Measurements from ENCODE around the gene CASK.

The CASK gene

DNA sequence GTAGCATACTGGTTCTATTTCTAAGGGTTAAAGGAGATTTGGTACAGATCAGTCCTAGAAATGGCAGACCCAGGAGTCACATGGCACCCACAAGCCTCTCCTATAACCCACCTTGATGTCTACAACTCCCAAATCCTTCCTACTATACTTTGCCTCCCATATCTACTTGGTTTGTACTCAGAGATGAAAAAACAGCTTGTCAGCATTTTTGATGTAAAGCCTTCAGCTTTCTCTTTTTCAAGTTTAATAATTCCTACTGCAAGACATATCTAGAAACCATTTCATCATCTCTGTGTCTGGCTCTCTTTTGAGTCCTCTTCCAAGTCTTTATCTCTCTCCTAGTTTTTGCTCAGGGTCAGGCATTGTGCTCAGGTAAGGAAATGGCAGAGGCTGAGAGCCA, 393.3 kb downstream of the CASK start:
- DNase-seq: no peak
- Histone ChIP-seq H3K4me2 (ENCODE audit: low read depth, low read length) (no peak overlapping the region), H3K79me2 (ENCODE audit: low read length) (no peaks in the 10 kb centered on the region), H3K27ac (ENCODE audit: low read length) (no peak overlapping the region), H3K36me3 (replicated peaks; ENCODE audit: insufficient read depth, low read length) (no peaks in the 10 kb centered on the region), H3K27me3 (replicated peaks; ENCODE audit: insufficient read depth, low read length) (no peaks in the 10 kb centered on the region), H3K4me3 (ENCODE audit: low read length) (no peak overlapping the region), H4K20me1 (ENCODE audit: insufficient read depth, low read length) (no peaks in the 10 kb centered on the region), H3K9ac (ENCODE audit: low read length) (no peak overlapping the region), H2AFZ (ENCODE audit: low read length) (no peak overlapping the region), H3K9me3 (replicated peaks; ENCODE audit: insufficient read depth, low read length) (no peaks in the 10 kb centered on the region), H3F3A (ENCODE audit: insufficient read depth, low read length) (no peaks in the 10 kb centered on the region), H3K4me1 (ENCODE audit: low read length) (no peaks in the 10 kb centered on the region), H3K9me2 (replicated peaks; ENCODE audit: insufficient read depth, low read length) (no peaks in the 10 kb centered on the region)
- TF ChIP-seq EZH2 (optimal IDR thresholded peaks at IDR 0.05; ENCODE audit: low read depth, low read length) (no peak), EZH2phosphoT487 (IDR thresholded peaks at IDR 0.05; ENCODE audit: low read length) (no peak), CTCF (IDR thresholded peaks at IDR 0.05; ENCODE audit: low read length) (no peak)

- Histone ChIP-seq H3K9me2 (replicated peaks; ENCODE audit: insufficient read depth, low read length) (no peaks in the 10 kb centered on the region), H3F3A (ENCODE audit: insufficient read depth, low read length) (no peaks in the 10 kb centered on the region), H3K36me3 (replicated peaks; ENCODE audit: insufficient read depth, low read length) (no peaks in the 10 kb centered on the region), H3K79me2 (ENCODE audit: low read length) (no peaks in the 10 kb centered on the region), H3K4me2 (ENCODE audit: low read depth, low read length) (no peak overlapping the region), H4K20me1 (ENCODE audit: insufficient read depth, low read length) (no peaks in the 10 kb centered on the region), H2AFZ (ENCODE audit: low read length) (no peak overlapping the region), H3K4me1 (ENCODE audit: low read length) (no peaks in the 10 kb centered on the region), H3K27ac (ENCODE audit: low read length) (no peak overlapping the region), H3K9me3 (replicated peaks; ENCODE audit: insufficient read depth, low read length) (no peaks in the 10 kb centered on the region), H3K4me3 (ENCODE audit: low read length) (no peak overlapping the region), H3K9ac (ENCODE audit: low read length) (no peak overlapping the region), H3K27me3 (replicated peaks; ENCODE audit: insufficient read depth, low read length) (no peaks in the 10 kb centered on the region)
- no peak for DNase-seq
- TF ChIP-seq CTCF (IDR thresholded peaks at IDR 0.05; ENCODE audit: low read length): no peak
- no peak for TF ChIP-seq EZH2 (optimal IDR thresholded peaks at IDR 0.05; ENCODE audit: low read depth, low read length)
- TF ChIP-seq EZH2phosphoT487 (IDR thresholded peaks at IDR 0.05; ENCODE audit: low read length): no peak
Measured at GRCh38 chrX:41529221-41529620, 394.1 kb downstream of the CASK start.

- TF ChIP-seq EZH2phosphoT487 (IDR thresholded peaks at IDR 0.05; ENCODE audit: low read length) (no peak), EZH2 (optimal IDR thresholded peaks at IDR 0.05; ENCODE audit: low read depth, low read length) (no peak), CTCF (IDR thresholded peaks at IDR 0.05; ENCODE audit: low read length) (no peak)
Measured at GRCh38 chrX:41528784-41529183, 394.6 kb downstream of the CASK start.

More at GRCh38 chrX:41528784-41529183, 394.6 kb downstream of the CASK start:
- no peaks in the 10 kb centered on the region for H3K27me3 ChIP-seq (replicated peaks; ENCODE audit: insufficient read depth, low read length)
- no peaks in the 10 kb centered on the region for H3K9me3 ChIP-seq (replicated peaks; ENCODE audit: insufficient read depth, low read length)
- no peak overlapping the region for H3K9ac ChIP-seq (ENCODE audit: low read length)
- no peak overlapping the region for H3K4me3 ChIP-seq (ENCODE audit: low read length)
- no peaks in the 10 kb centered on the region for H3K4me1 ChIP-seq (ENCODE audit: low read length)
- DNase-seq: no peak
- no peaks in the 10 kb centered on the region for H3K9me2 ChIP-seq (replicated peaks; ENCODE audit: insufficient read depth, low read length)
- no peak overlapping the region for H3K27ac ChIP-seq (ENCODE audit: low read length)
- no peaks in the 10 kb centered on the region for H4K20me1 ChIP-seq (ENCODE audit: insufficient read depth, low read length)
- no peaks in the 10 kb centered on the region for H3K79me2 ChIP-seq (ENCODE audit: low read length)
- no peaks in the 10 kb centered on the region for H3F3A ChIP-seq (ENCODE audit: insufficient read depth, low read length)
- H2AFZ ChIP-seq (ENCODE audit: low read length): no peak overlapping the region
- H3K36me3 ChIP-seq (replicated peaks; ENCODE audit: insufficient read depth, low read length): no peaks in the 10 kb centered on the region
- H3K4me2 ChIP-seq (ENCODE audit: low read depth, low read length): no peak overlapping the region
